Type B pancreatic cell (in vitro differentiated cells): ENCODE results near the gene OTOP2. TPM values are rescaled to one million over a fixed set of nuclear protein-coding genes. Genes with fewer than 3 reads are reported as not detected.

ENCODE experiments used
- DNase-seq: peaks from one replicate; pipeline ENCODE4 v3.0.0; 2021; ENCODE audit warnings: mixed read lengths; ENCODE audit not compliant: unreplicated experiment; ENCODE audit errors: extremely low spot score
- H3K27ac Mint-ChIP-seq: 2 replicates; pipeline ENCODE4 v1.8.0; 2021; ENCODE audit warnings: mild to moderate bottlenecking, mixed read lengths
- H3K27me3 Mint-ChIP-seq: 2 replicates; pipeline ENCODE4 v1.8.0; 2021; ENCODE audit warnings: mixed read lengths
- H3K36me3 Mint-ChIP-seq: 2 replicates; pipeline ENCODE4 v1.8.0; 2021; ENCODE audit warnings: mixed read lengths
- H3K4me1 Mint-ChIP-seq: one replicate; pipeline ENCODE4 v1.8.0; 2021; ENCODE audit warnings: mixed read lengths; ENCODE audit not compliant: unreplicated experiment
- H3K4me3 Mint-ChIP-seq: 2 replicates; pipeline ENCODE4 v1.8.0; 2021; ENCODE audit warnings: mild to moderate bottlenecking, mixed read lengths
- H3K9me3 Mint-ChIP-seq: 2 replicates; pipeline ENCODE4 v1.8.0; 2021; ENCODE audit warnings: mixed read lengths
- CTCF ChIP-seq: fragments of 200-600 bp; sonication (generic); conservative IDR thresholded peaks from 2 replicates; pipeline ENCODE4 v1.5.0; 2021; ENCODE audit warnings: antibody characterized with exemption, mild to moderate bottlenecking
- total RNA-seq: library from RNA; stranded (reverse); gene quantifications from 2 replicates; pipeline ENCODE4 v1.2.1, GENCODE V29; 2021; ENCODE audit warnings: low replicate concordance

OTOP2 gene
- total RNA-seq, 1 donor from 2014 or later: not detected

GRCh38 chr17:74916851-74917199 is 7.2 kb upstream of the OTOP2 start:
- H3K4me3 Mint-ChIP-seq: no peak overlapping the region
- no peaks in the 10 kb centered on the region for H3K4me1 Mint-ChIP-seq
- no peak for DNase-seq
- H3K27ac Mint-ChIP-seq: no peak overlapping the region
- H3K36me3 Mint-ChIP-seq: no peaks in the 10 kb centered on the region
- no peak for TF ChIP-seq CTCF
- no peaks in the 10 kb centered on the region for H3K9me3 Mint-ChIP-seq
- peaks cover 19% of the 10 kb centered on the region for H3K27me3 Mint-ChIP-seq

- no peak for TF ChIP-seq CTCF
Measured at GRCh38 chr17:74917430-74917829, 6.6 kb upstream of the OTOP2 start.

GRCh38 chr17:74918906-74919305 is 5.2 kb upstream of the OTOP2 start:
- H3K27ac Mint-ChIP-seq: no peak overlapping the region
- TF ChIP-seq CTCF: no peak
- peaks cover 29% of the 10 kb centered on the region for H3K27me3 Mint-ChIP-seq

More at GRCh38 chr17:74917430-74917829, 6.6 kb upstream of the OTOP2 start:
- Mint-ChIP-seq H3K36me3 (no peaks in the 10 kb centered on the region), H3K27ac (no peak overlapping the region), H3K4me3 (no peak overlapping the region), H3K4me1 (no peaks in the 10 kb centered on the region), H3K27me3 (peaks cover 19% of the 10 kb centered on the region), H3K9me3 (no peaks in the 10 kb centered on the region)
- no peak for DNase-seq

GRCh38 chr17:74919440-74920305 is 4.4 kb upstream of the OTOP2 start:
- H3K9me3 Mint-ChIP-seq: no peaks in the 10 kb centered on the region
- H3K27me3 Mint-ChIP-seq: peaks cover 37% of the 10 kb centered on the region
- no peak overlapping the region for H3K4me3 Mint-ChIP-seq
- H3K4me1 Mint-ChIP-seq: no peaks in the 10 kb centered on the region
- peak; percentile 41 for TF ChIP-seq CTCF
- no peak overlapping the region for H3K27ac Mint-ChIP-seq
- H3K36me3 Mint-ChIP-seq: no peaks in the 10 kb centered on the region
- no peak for DNase-seq

More at GRCh38 chr17:74918906-74919305, 5.2 kb upstream of the OTOP2 start:
- H3K36me3 Mint-ChIP-seq: no peaks in the 10 kb centered on the region
- H3K9me3 Mint-ChIP-seq: no peaks in the 10 kb centered on the region
- H3K4me1 Mint-ChIP-seq: no peaks in the 10 kb centered on the region
- no peak for DNase-seq
- no peak overlapping the region for H3K4me3 Mint-ChIP-seq

GRCh38 chr17:74920306-74920620 is 3.8 kb upstream of the OTOP2 start:
- Mint-ChIP-seq H3K4me1 (no peaks in the 10 kb centered on the region), H3K36me3 (no peaks in the 10 kb centered on the region), H3K9me3 (no peaks in the 10 kb centered on the region), H3K27ac (no peak overlapping the region), H3K4me3 (no peak overlapping the region), H3K27me3 (peaks cover 43% of the 10 kb centered on the region)
- no peak for DNase-seq
- no peak for TF ChIP-seq CTCF
